Activated B cell treated with CpG ODN at 0.5 μM for 24 hours (primary cell): Measurements from ENCODE around the gene TET3. TPM values are rescaled to one million over a fixed set of nuclear protein-coding genes. Genes with fewer than 3 reads are reported as not detected.
"Not testable (repeated sequence)": the region's sequence is repeated elsewhere in the genome, so short reads cannot be mapped to it uniquely, and the experiment has no call there.

Experiments used
- ATAC-seq: fragments of 200-7000 bp; cut with Tn5 transposase; one replicate; pipeline ENCODE4 v1.10.0; 2021; ENCODE audit warnings: low read depth, mild to moderate bottlenecking, moderate library complexity
- CTCF ChIA-PET: fragments of 350-600 bp; sonication (Branson Sonifier 250); formaldehyde crosslinking; loops from one replicate; lab custom pipeline; 2021; ENCODE audit warnings: antibody characterized with exemption; lab: Charles Lee
- POLR2A ChIA-PET: fragments of 350-600 bp; sonication (Branson Sonifier 250); formaldehyde crosslinking; loops from one replicate; lab custom pipeline; 2021; ENCODE audit warnings: antibody characterized with exemption; lab: Charles Lee
- DNase-seq: peaks from one replicate; pipeline ENCODE4 v3.0.0; 2022
- H3K27ac Mint-ChIP-seq: one replicate; pipeline ENCODE4 v1.8.0; 2020; ENCODE audit warnings: mixed read lengths
- H3K27me3 Mint-ChIP-seq: one replicate; pipeline ENCODE4 v1.8.0; 2021; ENCODE audit warnings: mixed read lengths
- H3K36me3 Mint-ChIP-seq: one replicate; pipeline ENCODE4 v1.8.0; 2021; ENCODE audit warnings: low read depth, mixed read lengths
- H3K4me1 Mint-ChIP-seq: one replicate; pipeline ENCODE4 v1.8.0; 2021; ENCODE audit warnings: mixed read lengths
- H3K4me3 Mint-ChIP-seq: one replicate; pipeline ENCODE4 v1.8.0; 2020; ENCODE audit warnings: mild to moderate bottlenecking, mixed read lengths
- H3K9me3 Mint-ChIP-seq: one replicate; pipeline ENCODE4 v1.8.0; 2020; ENCODE audit warnings: mixed read lengths
- CTCF ChIP-seq: fragments of 200-600 bp; IDR thresholded peaks from one replicate; pipeline ENCODE4 v1.8.0; 2022; ENCODE audit warnings: antibody characterized with exemption, mild to moderate bottlenecking
- intact Hi-C: fragments of 100-400 bp; cut with micrococcal nuclease; formaldehyde crosslinking; loops from one replicate; pipeline ENCODE4 v1.15.1; 2024
- total RNA-seq: library from RNA; stranded (reverse); gene quantifications from 2 replicates; pipeline ENCODE4 v1.2.3, GENCODE V29; 2022

Gene TET3
- total RNA-seq, 1 donor from 2014 or later: 60.1 TPM

GRCh38 chr2:73938718-73939352 lies 45.9 kb upstream of the TET3 start:
- no peak overlapping the region for H3K27ac Mint-ChIP-seq
- H3K9me3 Mint-ChIP-seq: no peaks in the 10 kb centered on the region
- TF ChIP-seq CTCF: no peak
- ATAC-seq: no peak
- H3K4me1 Mint-ChIP-seq: peaks cover 46% of the 10 kb centered on the region
- no peaks in the 10 kb centered on the region for H3K27me3 Mint-ChIP-seq
- ChIA-PET POLR2A (no interaction called here), CTCF (interaction anchor here (0.6 to 1.5 kb wide), 5 partner anchors 27 to 209 kb away, joined by 3 to 4 read pairs (median 3); no protein-coding TSS in a partner anchor)
- intact Hi-C loops: no loop called here
- no peak for DNase-seq
- H3K4me3 Mint-ChIP-seq: no peak overlapping the region
- peaks cover 76% of the 10 kb centered on the region for H3K36me3 Mint-ChIP-seq

- H3K27ac Mint-ChIP-seq: no peak overlapping the region
- intact Hi-C loops: no loop called here
- H3K4me3 Mint-ChIP-seq: no peak overlapping the region
- no peak for DNase-seq
- no peaks in the 10 kb centered on the region for H3K9me3 Mint-ChIP-seq
- ChIA-PET CTCF (interaction anchor here (0.6 to 1.5 kb wide), 3 partner anchors 65 to 209 kb away, joined by 3 to 4 read pairs (median 3); no protein-coding TSS in a partner anchor), POLR2A (no interaction called here)
- no peaks in the 10 kb centered on the region for H3K27me3 Mint-ChIP-seq
- peaks cover 74% of the 10 kb centered on the region for H3K36me3 Mint-ChIP-seq
- no peak for TF ChIP-seq CTCF
- H3K4me1 Mint-ChIP-seq: peaks cover 46% of the 10 kb centered on the region
- peak; percentile 52 for ATAC-seq
These were observed 45.3 kb upstream of the TET3 start for GRCh38 chr2:73939419-73939818.

- H3K9me3 Mint-ChIP-seq, H3K27ac Mint-ChIP-seq, ATAC-seq, CTCF ChIA-PET, POLR2A ChIA-PET, H3K27me3 Mint-ChIP-seq, H3K4me3 Mint-ChIP-seq, intact Hi-C loops, DNase-seq: not testable (repeated sequence)
- Mint-ChIP-seq H3K36me3 (peaks cover 77% of the 10 kb centered on the region), H3K4me1 (peaks cover 49% of the 10 kb centered on the region)
These were observed 44.6 kb upstream of the TET3 start for GRCh38 chr2:73940066-73940465.

GRCh38 chr2:73942664-73943063 lies 42.0 kb upstream of the TET3 start:
- peaks cover 39% of the 10 kb centered on the region for H3K4me1 Mint-ChIP-seq
- no peak for ATAC-seq
- DNase-seq: no peak
- peaks cover 76% of the 10 kb centered on the region for H3K36me3 Mint-ChIP-seq
- H3K27ac Mint-ChIP-seq: no peak overlapping the region
- POLR2A ChIA-PET: no interaction called here
- no peak for TF ChIP-seq CTCF
- CTCF ChIA-PET: no interaction called here
- intact Hi-C loops: no loop called here
- H3K4me3 Mint-ChIP-seq: no peak overlapping the region
- H3K9me3 Mint-ChIP-seq: no peaks in the 10 kb centered on the region
- no peaks in the 10 kb centered on the region for H3K27me3 Mint-ChIP-seq

- no peak overlapping the region for H3K4me3 Mint-ChIP-seq
- H3K36me3 Mint-ChIP-seq: peaks cover 73% of the 10 kb centered on the region
- DNase-seq (no peak), ATAC-seq (no peak)
- H3K9me3 Mint-ChIP-seq: no peaks in the 10 kb centered on the region
- intact Hi-C loops: loop anchor here (5.0 kb wide), 1 partner anchor 38 kb away; the partner anchor contains the start of gene TET3
- TF ChIP-seq CTCF: no peak
- H3K4me1 Mint-ChIP-seq: peaks cover 44% of the 10 kb centered on the region
- H3K27me3 Mint-ChIP-seq: no peaks in the 10 kb centered on the region
- H3K27ac Mint-ChIP-seq: no peak overlapping the region
- POLR2A ChIA-PET: no interaction called here
- CTCF ChIA-PET: no interaction called here
These were observed 40.0 kb upstream of the TET3 start for GRCh38 chr2:73944714-73945113.
